Gastroesophageal sphincter (tissue), 3 donors: ENCODE data around the gene KCNQ1OT1.

Source experiments
- CTCF ChIP-seq, 4 experiments: fragments of 200-600 bp in 2 of 4; fragments of 450-650 bp in 2 of 4; sonication (generic) in 1 of 4; IDR thresholded peaks; one replicate each; pipeline ENCODE4 v1.5.1; 2017 to 2019; ENCODE audit warnings: antibody characterized with exemption in 4 of 4, mild to moderate bottlenecking in 2 of 4, moderate library complexity in 2 of 4
- EP300 ChIP-seq: sonication (generic); formaldehyde crosslinking; IDR thresholded peaks from one replicate; pipeline ENCODE4 v1.6.1; 2017; ENCODE audit warnings: antibody characterized with exemption, mild to moderate bottlenecking
- POLR2A ChIP-seq, 2 donors: fragments of 450-650 bp; IDR thresholded peaks; one replicate each; pipeline ENCODE4 v1.6.1; 2017; ENCODE audit warnings: antibody characterized with exemption in 2 of 2, mild to moderate bottlenecking in 2 of 2, moderate library complexity in 1 of 2

GRCh38 chr11:2574043-2574552 is 125.7 kb downstream of the KCNQ1OT1 start:
- TF ChIP-seq EP300 (no peak), POLR2A (IDR thresholded peaks at IDR 0.05) (no peak), CTCF (IDR thresholded peaks at IDR 0.05) (no peak)
